ENCODE results near the gene CAPNS2.

CAPNS2 gene

GRCh38 chr16:55566432-55567175, at the start of gene CAPNS2:
Gene CAPNS2 (plus strand): TSS chr16:55566684. CDS start chr16:55566757, 73 bp downstream.
- DNase-seq = no peak

DNA sequence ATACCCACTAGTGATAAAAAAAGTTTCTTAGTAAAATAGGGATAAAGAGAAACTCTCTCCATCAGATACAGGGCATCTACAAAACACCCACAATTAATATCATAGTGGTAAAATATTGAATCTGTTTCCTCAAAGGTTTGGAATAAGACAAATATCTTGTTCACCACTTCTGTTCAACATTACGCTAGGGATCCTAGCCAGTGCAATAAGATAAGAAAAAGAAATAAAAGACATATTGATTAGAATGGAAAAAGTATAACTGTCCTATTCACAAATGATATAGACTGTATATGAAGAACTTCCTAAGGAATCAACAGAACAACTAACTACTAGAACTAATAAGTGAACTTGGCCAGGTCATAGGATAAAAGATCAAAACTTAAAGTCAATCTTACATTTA, 44.7 kb upstream of the CAPNS2 start:
- DNase-seq = no peak

DNA sequence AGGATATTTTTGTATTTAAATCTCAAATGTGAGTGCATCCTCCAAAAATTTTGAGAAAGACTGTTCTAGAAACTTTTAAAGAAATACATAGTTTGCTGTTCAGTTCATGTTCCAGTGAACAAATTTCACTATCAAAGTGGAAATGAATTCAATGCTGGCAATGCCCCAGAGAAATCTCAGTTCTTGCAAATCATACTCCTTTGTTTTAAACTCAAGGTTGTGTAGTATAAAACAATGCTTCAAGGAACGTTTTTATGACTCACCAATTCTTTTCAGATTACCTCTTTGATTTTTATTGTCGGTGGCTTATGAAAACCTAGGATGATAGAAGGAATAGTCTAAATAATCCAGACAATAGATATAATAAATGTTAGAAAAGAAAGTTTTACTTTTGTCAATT, 40.0 kb upstream of the CAPNS2 start:
- no peak for DNase-seq

GRCh38 chr16:55527885-55528284, 38.6 kb upstream of the CAPNS2 start:
- DNase-seq = no peak

DNA sequence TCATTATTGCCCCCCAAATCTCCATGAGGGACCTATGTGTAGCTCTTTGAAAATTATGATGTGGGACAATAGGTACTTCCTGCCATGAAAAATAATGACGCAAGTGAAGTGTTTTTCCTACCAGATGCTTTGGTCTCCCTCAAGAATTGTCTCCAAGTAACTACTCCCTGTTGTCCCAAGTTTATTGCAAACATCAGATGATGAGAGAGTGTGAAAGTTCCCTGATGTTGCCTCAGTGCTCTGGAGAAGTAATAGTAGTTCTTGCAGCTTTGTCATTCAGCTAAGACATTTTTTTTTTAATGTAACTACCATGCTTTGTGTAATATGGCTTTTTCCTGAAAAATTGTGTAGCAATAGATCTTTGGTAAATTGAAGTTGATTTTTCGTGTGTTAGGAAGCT, 37.5 kb upstream of the CAPNS2 start:
- DNase-seq = no peak

DNA sequence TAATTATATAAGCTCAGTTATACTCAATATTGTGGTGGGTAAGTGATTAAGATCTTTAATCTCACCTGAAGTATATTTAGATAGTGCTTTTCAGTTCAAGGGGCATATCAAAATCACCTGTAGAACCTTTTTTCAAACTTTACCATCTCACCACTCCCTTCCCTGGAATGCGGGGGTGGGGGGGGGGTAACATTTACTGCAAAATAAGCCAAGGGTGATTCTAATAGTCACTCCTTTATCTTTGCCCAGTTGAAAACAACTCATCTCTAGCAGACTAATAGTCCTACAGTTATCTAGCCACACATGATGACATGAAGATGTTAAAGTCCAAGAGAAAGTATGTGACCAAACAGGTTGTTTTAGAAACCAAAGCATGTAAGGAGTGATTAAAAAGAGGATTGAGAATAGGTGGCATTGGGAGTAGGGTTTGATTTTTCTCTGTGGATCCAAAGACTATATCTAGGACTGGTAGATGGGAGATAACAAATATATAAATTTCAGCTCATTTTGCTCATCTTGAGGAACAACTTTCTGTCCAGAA, 36.1 kb upstream of the CAPNS2 start:
- DNase-seq = no peak

DNA sequence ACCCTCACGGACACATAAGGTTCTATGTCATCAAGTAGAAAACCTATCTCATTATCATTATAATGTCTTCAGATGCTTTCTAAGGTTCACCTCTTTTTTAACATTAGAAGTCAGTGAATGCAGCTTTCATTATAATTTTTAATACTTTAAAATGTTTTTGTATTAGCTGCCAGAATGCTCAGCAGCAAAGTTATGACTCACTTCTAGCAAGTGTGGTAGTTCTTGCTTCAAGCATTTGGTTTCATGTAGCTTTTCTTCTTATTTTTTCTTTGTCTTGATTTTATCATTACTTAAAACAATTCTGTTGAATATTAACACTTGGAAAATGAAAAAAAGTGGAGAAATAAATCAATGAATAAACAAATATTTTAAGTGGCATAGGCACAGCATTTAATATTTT, 34.3 kb upstream of the CAPNS2 start:
- no peak for DNase-seq

- no peak for DNase-seq
Measured at GRCh38 chr16:55534756-55535155, 31.7 kb upstream of the CAPNS2 start.

DNA sequence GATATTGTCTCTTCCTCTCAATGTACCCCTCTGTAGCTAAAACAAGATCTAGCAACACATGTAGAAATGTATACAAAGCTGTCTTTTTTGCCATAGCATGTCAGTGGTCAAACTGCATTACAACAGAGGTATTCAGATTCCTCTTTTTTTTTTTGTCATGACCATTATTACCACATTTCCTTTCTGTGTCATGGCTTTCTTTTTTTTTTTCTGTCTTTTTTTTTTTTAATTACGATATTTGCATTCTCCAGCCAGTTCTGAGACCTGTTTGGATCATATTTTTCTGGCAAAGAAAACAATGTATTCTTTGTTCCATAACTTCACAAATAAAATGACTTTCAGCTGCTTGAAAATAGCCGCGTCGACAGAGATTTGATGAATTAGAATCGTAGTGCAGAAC, 27.4 kb upstream of the CAPNS2 start:
- no peak for DNase-seq

DNA sequence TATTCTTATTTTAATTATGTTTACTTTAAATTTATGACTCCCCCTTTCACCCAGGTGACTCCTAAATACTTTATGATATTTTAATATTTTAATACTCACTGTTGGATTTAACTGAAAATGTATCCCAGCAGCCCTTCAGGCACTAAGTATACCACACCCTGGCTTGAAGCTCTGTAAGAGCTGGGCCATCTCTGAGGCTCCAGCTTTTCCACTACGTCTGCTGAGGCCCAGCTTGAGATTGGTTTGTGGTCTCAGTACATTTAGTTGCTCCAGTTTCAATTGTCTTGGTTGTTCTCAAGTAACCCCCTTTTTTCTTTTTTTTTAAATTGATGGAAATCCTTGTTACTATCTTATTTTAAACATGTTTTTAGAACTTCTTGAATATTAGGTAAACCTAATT, 27.0 kb upstream of the CAPNS2 start:
- no peak for DNase-seq

DNA sequence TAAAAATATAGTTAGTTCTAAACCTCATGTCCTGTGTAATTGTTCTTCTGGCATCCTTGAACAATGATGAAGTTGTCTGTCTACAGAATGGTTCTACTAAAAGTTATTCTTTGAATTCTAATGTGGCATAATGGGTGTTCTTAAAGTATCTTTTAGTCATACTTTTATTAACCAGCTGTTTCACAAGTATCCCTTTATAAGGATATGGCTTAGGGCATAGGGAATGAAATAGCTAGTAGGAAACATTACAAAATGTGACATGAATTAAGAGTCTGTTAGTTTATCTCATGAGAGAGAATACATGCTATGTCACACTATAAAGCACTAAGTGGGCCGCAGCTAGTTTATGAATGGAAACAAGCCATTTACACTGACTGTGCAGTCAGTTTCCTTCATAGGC, 26.3 kb upstream of the CAPNS2 start:
- DNase-seq = no peak

GRCh38 chr16:55542459-55543082, 23.9 kb upstream of the CAPNS2 start:
- DNase-seq = no peak

DNA sequence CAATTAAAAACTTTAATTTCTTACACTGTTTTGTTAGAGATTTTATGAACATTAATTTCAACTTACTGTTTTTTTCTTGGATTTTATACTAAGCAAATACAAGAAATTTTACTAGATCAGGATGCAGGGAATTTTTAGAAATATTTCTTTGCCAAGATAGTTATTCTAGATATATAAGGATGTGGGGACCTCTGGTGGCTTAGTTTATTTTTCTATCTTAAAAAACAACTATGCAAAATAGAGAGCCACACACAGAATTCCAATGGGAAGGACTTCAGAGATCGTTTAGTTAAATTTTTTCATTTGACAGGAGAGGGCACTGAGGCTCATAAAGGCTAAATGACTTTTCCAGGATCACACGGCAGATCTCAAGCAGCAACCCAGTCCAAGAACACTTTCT, 23.0 kb upstream of the CAPNS2 start:
- no peak for DNase-seq

DNA sequence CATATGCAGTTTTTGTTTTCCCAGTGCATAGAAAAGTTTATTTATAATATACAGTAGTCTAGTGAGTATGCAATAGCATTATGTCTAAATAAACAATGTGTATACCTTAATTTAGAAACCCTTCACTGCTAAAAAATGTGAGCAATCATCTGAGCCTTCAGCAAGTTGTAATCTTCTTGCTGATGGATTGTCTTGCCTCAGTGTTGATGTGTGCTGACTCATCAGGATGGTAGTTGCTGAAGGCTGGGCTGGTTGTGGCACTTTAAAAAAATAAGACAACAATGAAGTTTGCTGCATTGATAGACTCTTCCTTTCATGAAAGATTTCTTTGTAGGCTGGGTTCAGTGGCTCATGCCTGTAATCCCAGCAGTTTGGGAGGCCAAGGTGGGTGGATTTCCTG, 13.9 kb upstream of the CAPNS2 start:
- no peak for DNase-seq

DNA sequence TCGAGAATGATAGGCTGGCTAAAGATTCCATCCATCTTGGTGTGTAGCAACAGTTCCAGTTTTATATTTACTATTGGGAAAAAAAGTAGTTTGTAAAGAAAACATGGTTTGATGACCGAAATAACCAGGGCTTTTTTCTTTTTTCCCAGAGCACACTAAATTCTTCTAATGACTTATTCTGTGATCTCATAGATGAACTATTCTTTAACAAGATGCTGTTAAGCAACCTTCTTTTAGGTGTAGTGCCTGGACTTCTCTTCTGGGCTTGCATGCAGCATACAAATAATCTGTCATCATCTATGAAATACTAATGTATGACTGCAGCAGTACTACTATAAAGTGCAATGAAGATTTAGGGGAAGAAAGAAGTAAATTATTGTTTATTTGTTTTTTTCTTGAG, 11.0 kb upstream of the CAPNS2 start:
- DNase-seq = no peak

GRCh38 chr16:55557186-55557585, 9.3 kb upstream of the CAPNS2 start:
- DNase-seq = no peak

GRCh38 chr16:55559233-55559632, 7.3 kb upstream of the CAPNS2 start:
- DNase-seq = no peak

DNA sequence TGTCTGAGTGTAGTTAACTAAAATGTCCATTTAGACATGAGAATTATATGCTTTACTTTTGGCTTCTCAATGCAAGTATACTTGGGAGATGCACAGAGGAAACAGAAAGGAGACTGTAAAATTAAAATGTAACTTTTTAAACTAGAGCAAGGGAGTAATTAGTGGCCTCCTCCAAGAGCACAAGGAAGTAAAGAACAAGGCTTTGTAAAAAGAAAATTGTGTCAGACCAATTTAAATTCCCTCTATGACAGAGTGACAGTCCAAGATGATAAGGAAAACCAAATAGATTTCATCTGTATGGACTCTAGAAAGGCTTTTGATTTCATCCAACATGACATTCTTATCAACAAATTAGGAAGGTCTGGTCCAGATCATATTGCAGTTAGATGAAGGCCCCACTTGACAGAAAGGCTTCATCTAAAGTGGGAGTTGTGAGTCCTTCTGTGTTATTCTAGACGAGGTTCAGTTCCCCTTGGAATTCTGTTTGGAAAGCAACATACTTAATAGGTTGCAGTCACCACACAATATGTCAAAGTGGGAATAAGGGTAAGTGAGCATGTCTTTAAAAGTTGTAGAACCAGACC, 6.5 kb upstream of the CAPNS2 start:
- DNase-seq = no peak

GRCh38 chr16:55561319-55561848, 5.1 kb upstream of the CAPNS2 start:
- DNase-seq = no peak

- no peak for DNase-seq
Measured at GRCh38 chr16:55562936-55563335, 3.5 kb upstream of the CAPNS2 start.

DNA sequence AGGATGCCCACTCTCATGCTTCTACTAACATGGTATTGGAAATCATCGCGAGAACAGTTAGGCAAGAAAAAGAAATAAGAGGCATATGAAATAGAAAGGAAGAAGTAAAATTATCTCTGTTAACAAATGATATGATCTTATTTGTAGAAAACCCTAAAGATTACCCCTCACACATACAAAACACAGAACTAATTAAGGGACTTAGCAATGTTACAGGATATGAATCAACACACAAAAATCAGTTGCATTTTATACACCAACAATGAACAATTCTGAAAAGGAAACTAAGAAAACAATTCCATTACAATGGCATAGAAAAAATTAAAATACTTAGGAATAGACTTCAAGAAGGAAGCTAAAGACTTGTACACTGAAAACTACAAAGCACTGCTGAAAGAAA, 2.7 kb upstream of the CAPNS2 start:
- no peak for DNase-seq

DNA sequence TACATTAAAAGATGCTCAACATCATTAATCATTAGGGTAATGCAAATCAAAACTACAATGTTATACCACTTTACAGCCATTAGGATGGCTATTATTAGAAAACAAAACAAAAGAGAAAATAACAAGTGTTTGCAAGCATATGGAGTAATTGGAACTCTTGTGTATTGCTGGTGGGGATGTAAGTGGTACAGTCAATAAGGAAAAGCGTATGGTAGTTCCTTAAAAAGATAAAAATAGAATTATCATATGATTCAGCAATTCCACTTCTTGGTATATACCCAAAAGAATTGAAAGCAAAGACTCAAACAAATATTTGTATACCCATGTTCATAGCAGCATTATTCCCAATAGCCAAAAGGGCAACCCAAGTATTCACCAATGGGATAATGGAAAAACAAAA, 1.4 kb upstream of the CAPNS2 start:
- DNase-seq = no peak

DNA sequence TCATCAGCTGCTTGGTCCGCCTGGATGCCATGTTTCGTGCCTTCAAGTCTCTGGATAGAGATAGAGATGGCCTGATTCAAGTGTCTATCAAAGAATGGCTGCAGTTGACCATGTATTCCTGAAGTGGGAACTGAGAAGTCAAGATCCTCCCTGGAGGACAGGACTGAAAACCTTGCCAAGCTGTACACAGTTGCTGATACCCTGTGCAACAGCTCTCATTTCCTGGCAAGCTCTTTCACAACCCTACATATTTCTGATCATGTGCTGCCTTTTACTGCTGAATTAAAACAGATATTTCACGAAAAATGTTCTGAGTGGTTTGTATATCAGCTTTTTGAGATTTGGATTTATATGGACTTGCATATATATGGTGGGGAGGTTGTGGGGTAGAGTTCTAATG, 898 bp downstream of the CAPNS2 start:
- DNase-seq = no peak

DNA sequence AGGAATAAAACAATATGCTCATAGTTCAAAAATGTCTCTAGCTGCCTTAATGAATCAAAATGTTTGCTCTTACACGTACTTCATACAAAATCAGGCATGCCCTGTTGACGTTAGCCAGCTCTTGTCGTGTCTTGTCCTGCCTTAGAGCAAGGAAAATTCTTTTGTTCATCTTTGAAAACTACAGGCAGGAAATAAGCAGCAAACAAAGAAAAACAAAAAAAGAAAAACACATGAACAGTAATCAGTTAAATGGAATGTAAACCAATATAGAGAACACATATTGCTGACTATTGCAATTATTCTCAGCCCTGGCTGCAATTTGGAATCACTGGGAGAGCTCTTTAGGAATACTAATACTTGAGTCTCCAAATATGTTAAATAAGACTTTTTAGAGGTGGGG, 1.7 kb downstream of the CAPNS2 start:
- no peak for DNase-seq

Measured in NCI-H2029 (cell line).